Type B pancreatic cell (in vitro differentiated cells): ENCODE data around the gene NHSL1. TPM values are rescaled to one million over a fixed set of nuclear protein-coding genes. Genes with fewer than 3 reads are reported as not detected.

ENCODE experiments used
- DNase-seq: peaks from one replicate; pipeline ENCODE4 v3.0.0; 2021; ENCODE audit warnings: mixed read lengths; ENCODE audit not compliant: unreplicated experiment; ENCODE audit errors: extremely low spot score
- H3K27ac Mint-ChIP-seq: 2 replicates; pipeline ENCODE4 v1.8.0; 2021; ENCODE audit warnings: mild to moderate bottlenecking, mixed read lengths
- H3K27me3 Mint-ChIP-seq: 2 replicates; pipeline ENCODE4 v1.8.0; 2021; ENCODE audit warnings: mixed read lengths
- H3K36me3 Mint-ChIP-seq: 2 replicates; pipeline ENCODE4 v1.8.0; 2021; ENCODE audit warnings: mixed read lengths
- H3K4me1 Mint-ChIP-seq: one replicate; pipeline ENCODE4 v1.8.0; 2021; ENCODE audit warnings: mixed read lengths; ENCODE audit not compliant: unreplicated experiment
- H3K4me3 Mint-ChIP-seq: 2 replicates; pipeline ENCODE4 v1.8.0; 2021; ENCODE audit warnings: mild to moderate bottlenecking, mixed read lengths
- H3K9me3 Mint-ChIP-seq: 2 replicates; pipeline ENCODE4 v1.8.0; 2021; ENCODE audit warnings: mixed read lengths
- CTCF ChIP-seq: fragments of 200-600 bp; sonication (generic); conservative IDR thresholded peaks from 2 replicates; pipeline ENCODE4 v1.5.0; 2021; ENCODE audit warnings: antibody characterized with exemption, mild to moderate bottlenecking
- total RNA-seq: library from RNA; stranded (reverse); gene quantifications from 2 replicates; pipeline ENCODE4 v1.2.1, GENCODE V29; 2021; ENCODE audit warnings: low replicate concordance

The NHSL1 gene
- total RNA-seq, 1 donor from 2014 or later = 29.7 TPM

GRCh38 chr6:138402838-138403187 lies 96.5 kb downstream of the NHSL1 start:
- H3K27me3 Mint-ChIP-seq = no peaks in the 10 kb centered on the region
- DNase-seq = no peak
- H3K36me3 Mint-ChIP-seq = peaks cover 18% of the 10 kb centered on the region
- H3K4me1 Mint-ChIP-seq = peaks cover 13% of the 10 kb centered on the region
- peak overlapping the region; percentile 83 for H3K4me3 Mint-ChIP-seq
- no peak for TF ChIP-seq CTCF
- H3K9me3 Mint-ChIP-seq = no peaks in the 10 kb centered on the region
- H3K27ac Mint-ChIP-seq = peak overlapping the region; percentile 69

GRCh38 chr6:138401960-138402837 lies 97.1 kb downstream of the NHSL1 start:
- Mint-ChIP-seq H3K27ac (peak overlapping the region; percentile 63), H3K4me1 (peaks cover 17% of the 10 kb centered on the region), H3K36me3 (peaks cover 14% of the 10 kb centered on the region), H3K9me3 (no peaks in the 10 kb centered on the region), H3K4me3 (peak overlapping the region; percentile 54), H3K27me3 (no peaks in the 10 kb centered on the region)
- no peak for TF ChIP-seq CTCF
- no peak for DNase-seq

- no peak overlapping the region for H3K27ac Mint-ChIP-seq
- peaks cover 4% of the 10 kb centered on the region for H3K36me3 Mint-ChIP-seq
- H3K4me3 Mint-ChIP-seq = no peak overlapping the region
- DNase-seq = no peak
- H3K4me1 Mint-ChIP-seq = peaks cover 10% of the 10 kb centered on the region
- no peaks in the 10 kb centered on the region for H3K27me3 Mint-ChIP-seq
- no peaks in the 10 kb centered on the region for H3K9me3 Mint-ChIP-seq
- TF ChIP-seq CTCF = no peak
Measured at GRCh38 chr6:138400326-138400725, 99.0 kb downstream of the NHSL1 start.

GRCh38 chr6:138397128-138398122 lies 101.9 kb downstream of the NHSL1 start:
- Mint-ChIP-seq H3K27ac (no peak overlapping the region), H3K36me3 (no peaks in the 10 kb centered on the region), H3K27me3 (no peaks in the 10 kb centered on the region), H3K4me3 (no peak overlapping the region), H3K4me1 (peaks cover 6% of the 10 kb centered on the region), H3K9me3 (no peaks in the 10 kb centered on the region)
- DNase-seq = no peak
- no peak for TF ChIP-seq CTCF

- Mint-ChIP-seq H3K27ac (no peak overlapping the region), H3K9me3 (no peaks in the 10 kb centered on the region), H3K27me3 (no peaks in the 10 kb centered on the region), H3K4me1 (peaks cover 6% of the 10 kb centered on the region), H3K4me3 (no peak overlapping the region), H3K36me3 (no peaks in the 10 kb centered on the region)
- DNase-seq = no peak
- TF ChIP-seq CTCF = no peak
Measured at GRCh38 chr6:138396709-138397108, 102.6 kb downstream of the NHSL1 start.
